SK-N-SH (cell line): ENCODE data around the gene FGB. TPM values are rescaled to one million over a fixed set of nuclear protein-coding genes. Genes with fewer than 3 reads are reported as not detected.

Source experiments
- CTCF ChIA-PET: fragments of 300-600, 350-600 bp; formaldehyde crosslinking; extraction: SDS; loops from one replicate; lab custom pipeline; 2021; lab: Yijun Ruan, JAX
- POLR2A ChIA-PET: fragments of 350-600 bp; sonication (Branson Sonifier 250); formaldehyde crosslinking; extraction: SDS; loops from one replicate; lab custom pipeline; 2020; ENCODE audit warnings: antibody characterized with exemption, inconsistent platforms; lab: Yijun Ruan, JAX
- DNase-seq: peaks from one replicate; pipeline ENCODE4 v3.0.0; 2012
- H2AFZ ChIP-seq: fragments of 200-600 bp; sonication (generic); 2 replicates; pipeline ENCODE4 v1.8.1; 2016; ENCODE audit warnings: antibody characterized with exemption, mild to moderate bottlenecking, low read depth
- H3F3A ChIP-seq: fragments of 200-600 bp; sonication (generic); replicated peaks from 2 replicates; pipeline ENCODE3; 2016; ENCODE audit warnings: antibody characterized with exemption, mild to moderate bottlenecking; ENCODE audit not compliant: insufficient read depth
- H3K27ac ChIP-seq, 2 experiments: fragments of 200-500 bp in 1 of 2; fragments of 200-600 bp in 1 of 2; sonication (Bioruptor generic) in 1 of 2; sonication (generic), shearing (Covaris generic) in 1 of 2; 2 replicates each; pipeline versions ENCODE4 v1.5.1 to v1.6.1; 2014 to 2016; ENCODE audit warnings: low read depth in 2 of 2, inconsistent platforms in 1 of 2, low read length in 1 of 2, mild to moderate bottlenecking in 1 of 2, mixed read lengths in 1 of 2
- H3K27me3 ChIP-seq: fragments of 200-600 bp; sonication (generic), shearing (Covaris generic); 2 replicates; pipeline ENCODE4 v1.6.1; 2016; ENCODE audit warnings: mixed run types; ENCODE audit not compliant: insufficient read depth
- H3K36me3 ChIP-seq, 2 experiments: fragments of 200-500 bp in 1 of 2; fragments of 200-600 bp in 1 of 2; sonication (Bioruptor generic) in 1 of 2; sonication (generic) in 1 of 2; replicated peaks in 1 of 2; 2 replicates each; pipeline versions ENCODE3 to v1.5.1; 2014 to 2016; ENCODE audit warnings: low read length in 1 of 2, mild to moderate bottlenecking in 1 of 2; ENCODE audit not compliant: insufficient read depth in 2 of 2, control insufficient read depth in 1 of 2
- H3K4me1 ChIP-seq, 2 experiments: fragments of 200-500 bp in 1 of 2; fragments of 200-600 bp in 1 of 2; sonication (Bioruptor generic) in 1 of 2; sonication (generic), shearing (Covaris generic) in 1 of 2; 2 replicates each; pipeline versions ENCODE4 v1.5.1 to v1.6.1; 2014 to 2016; ENCODE audit warnings: low read depth in 1 of 2, low read length in 1 of 2, mixed run types in 1 of 2; ENCODE audit not compliant: insufficient read depth in 2 of 2, control insufficient read depth in 1 of 2
- H3K4me2 ChIP-seq: fragments of 200-600 bp; sonication (generic), shearing (Covaris generic); 2 replicates; pipeline ENCODE4 v1.6.1; 2017; ENCODE audit warnings: mixed run types
- H3K4me3 ChIP-seq, 2 experiments: fragments of 200-500 bp in 1 of 2; fragments of 200-600 bp in 1 of 2; sonication (Bioruptor generic) in 1 of 2; sonication (generic), shearing (Covaris generic) in 1 of 2; 2 replicates each; pipeline versions ENCODE4 v1.5.1 to v1.8.1; 2014 to 2016; ENCODE audit warnings: low read depth in 2 of 2, inconsistent platforms in 1 of 2, low read length in 1 of 2, mild to moderate bottlenecking in 1 of 2, mixed read lengths in 1 of 2, moderate library complexity in 1 of 2
- H3K79me2 ChIP-seq: fragments of 200-600 bp; sonication (generic); 2 replicates; pipeline ENCODE4 v1.8.1; 2017; ENCODE audit warnings: mild to moderate bottlenecking; ENCODE audit not compliant: insufficient read depth
- H3K9ac ChIP-seq: fragments of 200-600 bp; sonication (generic); 2 replicates; pipeline ENCODE4 v1.6.1; 2017; ENCODE audit warnings: mixed run types
- H3K9me2 ChIP-seq: fragments of 200-600 bp; sonication (generic); 2 replicates; pipeline ENCODE4 v1.6.1; 2017; ENCODE audit warnings: mixed run types
- H3K9me3 ChIP-seq: fragments of 200-600 bp; sonication (generic); 2 replicates; pipeline ENCODE4 v1.6.1; 2017; ENCODE audit warnings: mixed run types, mild to moderate bottlenecking, moderate library complexity
- H4K20me1 ChIP-seq: fragments of 200-600 bp; sonication (generic); 2 replicates; pipeline ENCODE4 v1.6.1; 2017; ENCODE audit warnings: mild to moderate bottlenecking, mixed run types; ENCODE audit not compliant: insufficient read depth
- ELF1 ChIP-seq: IDR thresholded peaks from 2 replicates; pipeline ENCODE4 v1.4.0; 2012
- EP300 ChIP-seq, 2 experiments: IDR thresholded peaks; 2 replicates each; pipeline versions ENCODE4 v1.4.0 to v1.6.1; 2012; ENCODE audit warnings: borderline replicate concordance in 1 of 2, low read depth in 1 of 2, low read length in 1 of 2
- FOSL2 ChIP-seq: IDR thresholded peaks from 2 replicates; pipeline ENCODE4 v1.4.0; 2012; ENCODE audit warnings: low read depth, mild to moderate bottlenecking, moderate library complexity, borderline replicate concordance
- FOXM1 ChIP-seq: IDR thresholded peaks from 2 replicates; pipeline ENCODE4 v1.4.0; 2012; ENCODE audit warnings: low read depth, mild to moderate bottlenecking
- MAX ChIP-seq: IDR thresholded peaks from 2 replicates; pipeline ENCODE4 v1.4.0; 2012; ENCODE audit warnings: low read depth
- NRF1 ChIP-seq: IDR thresholded peaks from 2 replicates; pipeline ENCODE4 v1.6.1; 2012; ENCODE audit warnings: low read depth, mild to moderate bottlenecking, low read length
- POLR2AphosphoS5 ChIP-seq: IDR thresholded peaks from 2 replicates; pipeline ENCODE4 v1.6.1; 2012; ENCODE audit warnings: low read depth, low read length
- RAD21 ChIP-seq: IDR thresholded peaks from 2 replicates; pipeline ENCODE4 v1.6.1; 2012; ENCODE audit warnings: mild to moderate bottlenecking, low read length
- SIN3A ChIP-seq: IDR thresholded peaks from 2 replicates; pipeline ENCODE4 v1.6.1; 2012; ENCODE audit warnings: low read depth, mild to moderate bottlenecking, low read length, moderate library complexity, borderline replicate concordance
- SMC3 ChIP-seq: IDR thresholded peaks from 2 replicates; pipeline ENCODE4 v1.6.1; 2012; ENCODE audit warnings: low read depth, low read length, improper control_type of control experiment
- TAF1 ChIP-seq: IDR thresholded peaks from 2 replicates; pipeline ENCODE4 v1.6.1; 2012; ENCODE audit warnings: low read depth, mild to moderate bottlenecking, low read length, moderate library complexity, borderline replicate concordance
- YY1 ChIP-seq: IDR thresholded peaks from 2 replicates; pipeline ENCODE4 v1.4.0; 2012; ENCODE audit warnings: low read depth, mild to moderate bottlenecking
- WGBS: methylation state at CpG from one replicate; pipeline ENCODE4 v1.1.6; 2017; ENCODE audit warnings: low lambda C conversion rate; 5-methylcytosine and 5-hydroxymethylcytosine counted together
- polyA plus RNA-seq, 3 experiments: library from polyadenylated mRNA; depleted of rRNA; stranded (reverse); fragments of >200 nt; gene quantifications; 2 replicates each; pipeline ENCODE4 v1.2.3, GENCODE V29; 2012
- TF ChIP-seq, protein P1 (sequence below): IDR thresholded peaks from 2 replicates; pipeline ENCODE4 v1.6.1; 2012; ENCODE audit warnings: mild to moderate bottlenecking, low read depth, low read length, moderate library complexity
- TF ChIP-seq, protein P2 (sequence below): IDR thresholded peaks from 2 replicates; pipeline ENCODE4; 2012
- TF ChIP-seq, protein P3 (sequence below): IDR thresholded peaks from 2 replicates; pipeline ENCODE4 v1.4.0; 2012; ENCODE audit warnings: low read depth, borderline replicate concordance

The FGB gene
- polyA plus RNA-seq, 1 of the 3 experiments (the other 2 are of a cell fraction) = not detected

- no peak overlapping the region for H2AFZ ChIP-seq
Observed at GRCh38 chr4:154617820-154618317, 55.1 kb downstream of the FGB start.

More at GRCh38 chr4:154617820-154618317, 55.1 kb downstream of the FGB start:
- ChIA-PET POLR2A (no interaction called here), CTCF (interaction anchor here (1.1 to 3.4 kb wide), 9 partner anchors 11 to 88 kb away, joined by 3 to 60 read pairs (median 4); partner anchors contain the start of gene PLRG1)
- no peaks in the 10 kb centered on the region for H3K4me1 ChIP-seq
- no peak overlapping the region for H3K27ac ChIP-seq
- no peaks in the 10 kb centered on the region for H3K36me3 ChIP-seq
- 0 out of 2 replicates have a peak, but pooled peaks cover 5% of the 10 kb centered on the region for H3K27me3 ChIP-seq
- no peaks in the 10 kb centered on the region for H3K9me3 ChIP-seq
- H4K20me1 ChIP-seq = no peaks in the 10 kb centered on the region
- H3K9me2 ChIP-seq = no peaks in the 10 kb centered on the region
- H3K4me3 ChIP-seq = no peak overlapping the region
- no peak for DNase-seq
- no peak overlapping the region for H3K9ac ChIP-seq
- TF ChIP-seq SMC3 = no peak
- TF ChIP-seq YY1 = no peak
- TF ChIP-seq ELF1 = no peak
- no peak for TF ChIP-seq FOSL2
- TF ChIP-seq, protein P1, sequence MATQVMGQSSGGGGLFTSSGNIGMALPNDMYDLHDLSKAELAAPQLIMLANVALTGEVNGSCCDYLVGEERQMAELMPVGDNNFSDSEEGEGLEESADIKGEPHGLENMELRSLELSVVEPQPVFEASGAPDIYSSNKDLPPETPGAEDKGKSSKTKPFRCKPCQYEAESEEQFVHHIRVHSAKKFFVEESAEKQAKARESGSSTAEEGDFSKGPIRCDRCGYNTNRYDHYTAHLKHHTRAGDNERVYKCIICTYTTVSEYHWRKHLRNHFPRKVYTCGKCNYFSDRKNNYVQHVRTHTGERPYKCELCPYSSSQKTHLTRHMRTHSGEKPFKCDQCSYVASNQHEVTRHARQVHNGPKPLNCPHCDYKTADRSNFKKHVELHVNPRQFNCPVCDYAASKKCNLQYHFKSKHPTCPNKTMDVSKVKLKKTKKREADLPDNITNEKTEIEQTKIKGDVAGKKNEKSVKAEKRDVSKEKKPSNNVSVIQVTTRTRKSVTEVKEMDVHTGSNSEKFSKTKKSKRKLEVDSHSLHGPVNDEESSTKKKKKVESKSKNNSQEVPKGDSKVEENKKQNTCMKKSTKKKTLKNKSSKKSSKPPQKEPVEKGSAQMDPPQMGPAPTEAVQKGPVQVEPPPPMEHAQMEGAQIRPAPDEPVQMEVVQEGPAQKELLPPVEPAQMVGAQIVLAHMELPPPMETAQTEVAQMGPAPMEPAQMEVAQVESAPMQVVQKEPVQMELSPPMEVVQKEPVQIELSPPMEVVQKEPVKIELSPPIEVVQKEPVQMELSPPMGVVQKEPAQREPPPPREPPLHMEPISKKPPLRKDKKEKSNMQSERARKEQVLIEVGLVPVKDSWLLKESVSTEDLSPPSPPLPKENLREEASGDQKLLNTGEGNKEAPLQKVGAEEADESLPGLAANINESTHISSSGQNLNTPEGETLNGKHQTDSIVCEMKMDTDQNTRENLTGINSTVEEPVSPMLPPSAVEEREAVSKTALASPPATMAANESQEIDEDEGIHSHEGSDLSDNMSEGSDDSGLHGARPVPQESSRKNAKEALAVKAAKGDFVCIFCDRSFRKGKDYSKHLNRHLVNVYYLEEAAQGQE = no peak
- TF ChIP-seq, protein P2, sequence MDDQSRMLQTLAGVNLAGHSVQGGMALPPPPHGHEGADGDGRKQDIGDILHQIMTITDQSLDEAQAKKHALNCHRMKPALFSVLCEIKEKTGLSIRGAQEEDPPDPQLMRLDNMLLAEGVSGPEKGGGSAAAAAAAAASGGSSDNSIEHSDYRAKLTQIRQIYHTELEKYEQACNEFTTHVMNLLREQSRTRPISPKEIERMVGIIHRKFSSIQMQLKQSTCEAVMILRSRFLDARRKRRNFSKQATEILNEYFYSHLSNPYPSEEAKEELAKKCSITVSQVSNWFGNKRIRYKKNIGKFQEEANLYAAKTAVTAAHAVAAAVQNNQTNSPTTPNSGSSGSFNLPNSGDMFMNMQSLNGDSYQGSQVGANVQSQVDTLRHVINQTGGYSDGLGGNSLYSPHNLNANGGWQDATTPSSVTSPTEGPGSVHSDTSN = no peak
- TF ChIP-seq, protein P3, sequence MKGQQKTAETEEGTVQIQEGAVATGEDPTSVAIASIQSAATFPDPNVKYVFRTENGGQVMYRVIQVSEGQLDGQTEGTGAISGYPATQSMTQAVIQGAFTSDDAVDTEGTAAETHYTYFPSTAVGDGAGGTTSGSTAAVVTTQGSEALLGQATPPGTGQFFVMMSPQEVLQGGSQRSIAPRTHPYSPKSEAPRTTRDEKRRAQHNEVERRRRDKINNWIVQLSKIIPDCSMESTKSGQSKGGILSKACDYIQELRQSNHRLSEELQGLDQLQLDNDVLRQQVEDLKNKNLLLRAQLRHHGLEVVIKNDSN = no peak
- TF ChIP-seq RAD21 = no peak
- no peak for TF ChIP-seq MAX
- TF ChIP-seq SIN3A = no peak
- TF ChIP-seq NRF1 = no peak
- TF ChIP-seq POLR2AphosphoS5 = no peak
- no peak for TF ChIP-seq TAF1
- no peak for TF ChIP-seq EP300 (IDR thresholded peaks at IDR 0.05; ENCODE audit: borderline replicate concordance in 1 of 2, low read depth in 1 of 2, low read length in 1 of 2)
- no peak for TF ChIP-seq FOXM1
- WGBS = 26% methylated on average over 5 of the region's 5 CpGs
- no peaks in the 10 kb centered on the region for H3K79me2 ChIP-seq
- H3K4me2 ChIP-seq = no peak overlapping the region
- H3F3A ChIP-seq = no peaks in the 10 kb centered on the region
